Activated T-cell treated with anti-CD3 and anti-CD28 coated beads, Interleukin-2, amount 50 U/mL, for 4 hours (primary cell): ENCODE results near the gene SPTBN1. TPM values are rescaled to one million over a fixed set of nuclear protein-coding genes. Genes with fewer than 3 reads are reported as not detected.

Source experiments
- ATAC-seq, 2 donors: fragments of 200-7000 bp; cut with Tn5 transposase; one replicate each; pipeline ENCODE4 v1.10.0; 2021
- DNase-seq: peaks from one replicate; pipeline ENCODE4 v3.0.0-alpha.2; 2020
- H3K27me3 Mint-ChIP-seq: one replicate; pipeline ENCODE4 v1.8.0; 2021; ENCODE audit warnings: low read depth, mixed read lengths
- H3K36me3 Mint-ChIP-seq: one replicate; pipeline ENCODE4 v1.8.0; 2022; ENCODE audit warnings: mixed read lengths; ENCODE audit not compliant: insufficient read depth
- H3K4me1 Mint-ChIP-seq: one replicate; pipeline ENCODE4 v1.8.0; 2021; ENCODE audit warnings: low read depth, mixed read lengths
- H3K4me3 Mint-ChIP-seq: one replicate; pipeline ENCODE4 v1.8.0; 2021; ENCODE audit warnings: mild to moderate bottlenecking, moderate library complexity, mixed read lengths
- H3K9me3 Mint-ChIP-seq: one replicate; pipeline ENCODE4 v1.8.0; 2021; ENCODE audit warnings: mixed read lengths
- total RNA-seq, 3 donors: library from RNA; stranded (reverse); gene quantifications; one replicate each; pipeline ENCODE4 v1.2.1, GENCODE V29; 2021

SPTBN1 gene
- total RNA-seq, 3 donors from 2014 or later: 23.4 to 27.9 (median 24.0) TPM

DNA sequence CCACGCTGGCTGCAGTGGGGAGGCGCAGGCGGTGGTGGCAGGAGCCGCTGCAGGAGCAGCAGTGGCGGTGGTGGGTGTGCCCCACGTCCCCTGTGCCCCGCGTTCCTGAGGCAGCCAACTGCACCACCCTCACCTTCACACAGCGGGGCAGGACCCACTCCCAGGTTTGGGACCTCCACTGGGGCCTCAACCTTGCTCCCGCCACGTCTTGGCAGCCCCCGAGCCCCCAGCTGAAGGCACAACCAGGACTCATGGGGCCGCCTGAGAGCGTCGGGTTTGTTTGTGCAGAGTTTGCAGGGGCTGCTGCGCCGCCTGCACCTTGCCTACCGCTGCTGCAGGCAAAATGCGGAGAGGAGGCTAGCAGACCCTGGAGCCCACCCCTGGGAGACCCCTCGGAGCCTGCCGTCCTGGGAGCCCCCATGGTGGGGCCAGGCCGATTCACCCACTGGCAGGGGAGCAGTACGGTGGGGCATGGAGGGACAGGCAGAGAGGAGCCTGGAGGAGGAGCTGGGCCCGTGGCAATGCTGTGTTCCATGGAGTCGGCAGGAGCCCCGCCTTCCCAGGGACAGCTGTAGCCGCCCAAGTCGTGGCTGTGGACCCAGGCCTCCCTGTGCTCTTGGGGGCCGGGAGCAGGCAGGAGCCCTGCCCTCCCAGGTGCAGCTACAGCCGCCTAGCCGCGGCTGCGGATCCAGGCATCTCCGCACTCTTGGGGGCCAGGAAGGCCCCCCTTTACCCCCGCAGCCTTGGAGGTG, 252.6 kb downstream of the SPTBN1 start:
- ATAC-seq: peak; percentile 58 to 70
- H3K4me3 Mint-ChIP-seq: peak overlapping the region; percentile 62
- H3K27me3 Mint-ChIP-seq: peaks cover 19% of the 10 kb centered on the region
- H3K36me3 Mint-ChIP-seq: no peaks in the 10 kb centered on the region
- DNase-seq: no peak
- no peaks in the 10 kb centered on the region for H3K4me1 Mint-ChIP-seq
- H3K9me3 Mint-ChIP-seq: no peaks in the 10 kb centered on the region

- Mint-ChIP-seq H3K4me3 (peak overlapping the region; percentile 62), H3K4me1 (no peaks in the 10 kb centered on the region), H3K9me3 (no peaks in the 10 kb centered on the region), H3K27me3 (peaks cover 19% of the 10 kb centered on the region), H3K36me3 (no peaks in the 10 kb centered on the region)
- ATAC-seq (peak; percentile 56 to 69), DNase-seq (no peak)
Observed at GRCh38 chr2:54709336-54709809, 253.2 kb downstream of the SPTBN1 start.

- Mint-ChIP-seq H3K4me1 (no peaks in the 10 kb centered on the region), H3K4me3 (no peak overlapping the region), H3K27me3 (peaks cover 19% of the 10 kb centered on the region), H3K9me3 (no peaks in the 10 kb centered on the region), H3K36me3 (no peaks in the 10 kb centered on the region)
- DNase-seq (no peak), ATAC-seq (no peak)
Observed at GRCh38 chr2:54710216-54710615, 254.1 kb downstream of the SPTBN1 start.

DNA sequence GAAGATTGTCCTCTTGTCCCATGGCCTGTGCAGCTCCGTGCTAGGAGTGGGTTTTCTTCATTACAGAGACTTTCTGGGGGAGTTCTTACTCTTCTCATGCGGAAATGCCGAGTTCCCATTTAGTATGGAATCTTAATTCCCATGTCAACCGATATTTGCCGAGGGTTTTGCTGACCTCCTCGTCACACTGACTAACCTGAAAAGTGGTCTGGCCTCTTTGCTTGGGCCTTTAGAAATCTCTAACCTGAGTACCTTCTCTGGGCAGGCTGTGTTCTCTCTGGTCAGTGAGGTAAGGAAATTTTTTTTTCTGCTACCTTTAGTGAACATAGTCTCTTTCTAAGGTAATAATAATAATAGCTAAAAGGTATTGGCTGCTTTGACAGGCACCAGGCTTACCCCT, 256.4 kb downstream of the SPTBN1 start:
- Mint-ChIP-seq H3K4me3 (no peak overlapping the region), H3K4me1 (no peaks in the 10 kb centered on the region), H3K9me3 (no peaks in the 10 kb centered on the region), H3K27me3 (peaks cover 24% of the 10 kb centered on the region), H3K36me3 (no peaks in the 10 kb centered on the region)
- ATAC-seq: no peak
- DNase-seq: no peak

GRCh38 chr2:54714996-54715395, 258.9 kb downstream of the SPTBN1 start:
- Mint-ChIP-seq H3K4me3 (no peak overlapping the region), H3K36me3 (no peaks in the 10 kb centered on the region), H3K4me1 (no peaks in the 10 kb centered on the region), H3K9me3 (no peaks in the 10 kb centered on the region), H3K27me3 (peaks cover 28% of the 10 kb centered on the region)
- DNase-seq (no peak), ATAC-seq (no peak)

- DNase-seq: no peak
- H3K9me3 Mint-ChIP-seq: no peaks in the 10 kb centered on the region
- H3K27me3 Mint-ChIP-seq: peaks cover 22% of the 10 kb centered on the region
- no peaks in the 10 kb centered on the region for H3K4me1 Mint-ChIP-seq
- H3K4me3 Mint-ChIP-seq: no peak overlapping the region
- ATAC-seq: no peak
- no peaks in the 10 kb centered on the region for H3K36me3 Mint-ChIP-seq
Observed at GRCh38 chr2:54716375-54716774, 260.2 kb downstream of the SPTBN1 start.

DNA sequence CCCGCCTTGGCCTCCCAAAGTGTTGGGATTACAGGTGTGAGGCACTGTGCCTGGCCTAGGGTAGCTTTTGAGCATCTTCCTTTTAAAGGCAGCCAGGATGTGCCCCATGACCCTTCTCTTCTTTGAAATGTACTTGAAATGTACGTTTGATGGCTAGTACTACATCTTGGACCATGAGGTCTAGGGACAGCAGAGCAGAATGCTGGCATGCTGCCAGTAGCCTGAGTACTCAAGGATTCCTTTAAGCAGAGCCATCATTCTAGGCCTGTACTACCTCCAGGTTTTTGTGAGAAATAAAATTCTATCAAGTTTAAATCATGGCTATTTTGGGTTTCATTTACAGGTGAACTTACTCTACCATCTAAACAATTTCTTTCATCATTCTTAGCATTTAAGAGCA, 264.4 kb downstream of the SPTBN1 start:
- DNase-seq (no peak), ATAC-seq (no peak)
- no peaks in the 10 kb centered on the region for H3K9me3 Mint-ChIP-seq
- H3K36me3 Mint-ChIP-seq: no peaks in the 10 kb centered on the region
- H3K4me3 Mint-ChIP-seq: no peak overlapping the region
- H3K4me1 Mint-ChIP-seq: peaks cover 14% of the 10 kb centered on the region
- H3K27me3 Mint-ChIP-seq: peaks cover 28% of the 10 kb centered on the region

Other genes starting within 250 kb of the SPTBN1 start
- gene TSPYL6, start 200.1 kb upstream of the SPTBN1 start, total RNA-seq: not detected